ENCODE results near the gene GSX1.
"Not testable (repeated sequence)": the region's sequence is repeated elsewhere in the genome, so short reads cannot be mapped to it uniquely, and the experiment has no call there.

Gene GSX1

DNA sequence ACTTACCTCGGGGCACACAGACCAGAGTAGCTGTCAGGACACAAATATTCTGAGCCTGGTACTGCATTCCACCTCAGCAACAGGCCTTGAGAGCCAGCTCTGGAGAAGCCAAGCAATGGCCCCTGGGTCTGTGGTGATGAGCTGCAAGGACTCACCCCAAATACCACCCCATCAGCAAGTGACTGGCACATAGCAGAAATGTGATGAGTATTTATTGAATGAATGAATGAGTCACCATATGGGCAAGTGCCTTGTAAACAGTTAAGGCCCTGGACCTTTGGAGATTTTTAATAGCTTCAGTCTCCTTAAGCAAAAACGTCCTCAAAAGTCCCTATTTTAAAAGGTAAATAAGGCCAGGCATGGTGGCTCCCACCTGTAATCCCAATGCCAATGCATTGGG, 18.2 kb downstream of the GSX1 start:
- WGBS: 37% methylated on average over 2 of the region's 2 CpGs
- H3K4me1 ChIP-seq (ENCODE audit: control insufficient read depth, insufficient read depth, low read depth, low read length): no peaks in the 10 kb centered on the region

GRCh38 chr13:27813826-27814225, 21.5 kb downstream of the GSX1 start:
- H3K9ac ChIP-seq (ENCODE audit: low read length): no peak overlapping the region
- WGBS: 82% methylated on average over 7 of the region's 9 CpGs

More for the DNA sequence above, 18.2 kb downstream of the GSX1 start:
- no peak overlapping the region for H3K27ac ChIP-seq (ENCODE audit: low read length, poor library complexity, severe bottlenecking)
- H3K4ac ChIP-seq (ENCODE audit: low read depth in 1 of 2, low read length in 2 of 2): no peak overlapping the region
- no peak overlapping the region for H3K4me3 ChIP-seq (ENCODE audit: insufficient read depth in 1 of 2, low read depth in 1 of 2, low read length in 2 of 2)
- DNase-seq: no peak
- no peak overlapping the region for H4K91ac ChIP-seq (ENCODE audit: low read length)
- no peak overlapping the region for H2AK5ac ChIP-seq (ENCODE audit: low read length, severe bottlenecking)
- no peaks in the 10 kb centered on the region for H3K9me3 ChIP-seq (ENCODE audit: control insufficient read depth, low read length)
- no peak overlapping the region for H2BK120ac ChIP-seq (ENCODE audit: low read depth, low read length)
- no peak overlapping the region for H2AFZ ChIP-seq (ENCODE audit: low read depth, low read length)
- no peak overlapping the region for H2BK12ac ChIP-seq (ENCODE audit: low read length in 2 of 2)
- H3K14ac ChIP-seq (ENCODE audit: low read length in 2 of 2): no peak overlapping the region
- H2BK5ac ChIP-seq (ENCODE audit: low read depth, low read length, poor library complexity, severe bottlenecking): no peak overlapping the region
- H3K4me2 ChIP-seq (ENCODE audit: low read length, poor library complexity, severe bottlenecking): no peak overlapping the region
- no peak overlapping the region for H4K8ac ChIP-seq (ENCODE audit: low read length)
- H3K18ac ChIP-seq (ENCODE audit: low read depth in 1 of 2, low read length in 2 of 2): no peak overlapping the region
- H3K9ac ChIP-seq (ENCODE audit: low read length): no peak overlapping the region
- H2BK15ac ChIP-seq (ENCODE audit: low read depth, poor library complexity, severe bottlenecking): no peak overlapping the region
- peaks cover 32 to 68% of the 10 kb centered on the region in 2 experiments for H3K27me3 ChIP-seq (ENCODE audit: control insufficient read depth in 1 of 2, insufficient read depth in 1 of 2, low read length in 2 of 2)
- H3K79me1 ChIP-seq (replicated peaks; ENCODE audit: low read length, poor library complexity, severe bottlenecking): no peaks in the 10 kb centered on the region
- H3K36me3 ChIP-seq (ENCODE audit: control insufficient read depth in 1 of 2, insufficient read depth in 2 of 2, low read depth in 1 of 2, low read length in 2 of 2): no peaks in the 10 kb centered on the region
- H3K23ac ChIP-seq (ENCODE audit: low read length in 2 of 2): no peak overlapping the region

DNA sequence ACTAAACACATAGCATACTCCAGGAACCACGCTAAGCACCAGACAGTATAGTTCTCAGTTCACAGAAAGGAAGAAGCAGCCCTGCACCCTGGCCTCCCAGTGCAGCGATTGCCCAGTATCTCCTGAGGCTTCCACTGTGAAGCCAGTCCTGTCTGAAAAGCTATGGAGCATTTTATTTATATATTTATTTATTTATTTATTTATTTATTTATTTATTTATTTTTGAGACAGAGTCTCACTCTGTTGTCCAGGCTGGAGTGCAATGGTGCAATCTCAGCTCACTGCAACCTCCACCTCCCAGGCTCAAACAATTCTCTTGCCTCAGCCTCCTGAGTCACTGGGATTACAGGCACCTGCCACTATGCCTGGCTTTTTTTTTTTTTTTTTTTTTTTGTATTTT, 25.5 kb downstream of the GSX1 start:
- DNase-seq; H3K36me3 ChIP-seq (ENCODE audit: control insufficient read depth in 1 of 2, insufficient read depth in 2 of 2, low read depth in 1 of 2, low read length in 2 of 2); H3K4ac ChIP-seq (ENCODE audit: low read depth in 1 of 2, low read length in 2 of 2); H3K79me1 ChIP-seq (replicated peaks; ENCODE audit: low read length, poor library complexity, severe bottlenecking); H3K4me2 ChIP-seq (ENCODE audit: low read length, poor library complexity, severe bottlenecking); H3K9ac ChIP-seq (ENCODE audit: low read length); H3K4me3 ChIP-seq (ENCODE audit: insufficient read depth in 1 of 2, low read depth in 1 of 2, low read length in 2 of 2); H2BK15ac ChIP-seq (ENCODE audit: low read depth, poor library complexity, severe bottlenecking); H2BK5ac ChIP-seq (ENCODE audit: low read depth, low read length, poor library complexity, severe bottlenecking); H4K91ac ChIP-seq (ENCODE audit: low read length); H3K18ac ChIP-seq (ENCODE audit: low read depth in 1 of 2, low read length in 2 of 2); H3K23ac ChIP-seq (ENCODE audit: low read length in 2 of 2); H3K4me1 ChIP-seq (ENCODE audit: control insufficient read depth, insufficient read depth, low read depth, low read length); H2BK120ac ChIP-seq (ENCODE audit: low read depth, low read length); H4K8ac ChIP-seq (ENCODE audit: low read length); H3K27ac ChIP-seq (ENCODE audit: low read length, poor library complexity, severe bottlenecking); H2AFZ ChIP-seq (ENCODE audit: low read depth, low read length); H2AK5ac ChIP-seq (ENCODE audit: low read length, severe bottlenecking); H2BK12ac ChIP-seq (ENCODE audit: low read length in 2 of 2); H3K9me3 ChIP-seq (ENCODE audit: control insufficient read depth, low read length); H3K14ac ChIP-seq (ENCODE audit: low read length in 2 of 2): not testable (repeated sequence)
- 57% methylated on average over 1 of the region's 2 CpGs for WGBS
- H3K27me3 ChIP-seq (ENCODE audit: control insufficient read depth in 1 of 2, insufficient read depth in 1 of 2, low read length in 2 of 2): peaks cover 63 to 82% of the 10 kb centered on the region in 2 experiments

More at GRCh38 chr13:27813826-27814225, 21.5 kb downstream of the GSX1 start:
- peaks cover 3% of the 10 kb centered on the region for H3K9me3 ChIP-seq (ENCODE audit: control insufficient read depth, low read length)
- H3K79me1 ChIP-seq (replicated peaks; ENCODE audit: low read length, poor library complexity, severe bottlenecking): no peaks in the 10 kb centered on the region
- no peak overlapping the region for H2BK12ac ChIP-seq (ENCODE audit: low read length in 2 of 2)
- no peak overlapping the region for H3K18ac ChIP-seq (ENCODE audit: low read depth in 1 of 2, low read length in 2 of 2)
- H3K36me3 ChIP-seq (ENCODE audit: control insufficient read depth in 1 of 2, insufficient read depth in 2 of 2, low read depth in 1 of 2, low read length in 2 of 2): no peaks in the 10 kb centered on the region
- H4K8ac ChIP-seq (ENCODE audit: low read length): no peak overlapping the region
- no peaks in the 10 kb centered on the region for H3K4me1 ChIP-seq (ENCODE audit: control insufficient read depth, insufficient read depth, low read depth, low read length)
- peaks cover 32 to 70% of the 10 kb centered on the region in 2 experiments for H3K27me3 ChIP-seq (ENCODE audit: control insufficient read depth in 1 of 2, insufficient read depth in 1 of 2, low read length in 2 of 2)
- H3K23ac ChIP-seq (ENCODE audit: low read length in 2 of 2): no peak overlapping the region
- H3K14ac ChIP-seq (ENCODE audit: low read length in 2 of 2): no peak overlapping the region
- no peak overlapping the region for H2AFZ ChIP-seq (ENCODE audit: low read depth, low read length)
- no peak overlapping the region for H3K4me2 ChIP-seq (ENCODE audit: low read length, poor library complexity, severe bottlenecking)
- H3K4ac ChIP-seq (ENCODE audit: low read depth in 1 of 2, low read length in 2 of 2): no peak overlapping the region
- no peak overlapping the region for H3K27ac ChIP-seq (ENCODE audit: low read length, poor library complexity, severe bottlenecking)
- no peak overlapping the region for H4K91ac ChIP-seq (ENCODE audit: low read length)
- H2AK5ac ChIP-seq (ENCODE audit: low read length, severe bottlenecking): no peak overlapping the region
- H2BK5ac ChIP-seq (ENCODE audit: low read depth, low read length, poor library complexity, severe bottlenecking): no peak overlapping the region
- no peak overlapping the region for H3K4me3 ChIP-seq (ENCODE audit: insufficient read depth in 1 of 2, low read depth in 1 of 2, low read length in 2 of 2)
- no peak overlapping the region for H2BK120ac ChIP-seq (ENCODE audit: low read depth, low read length)
- DNase-seq: no peak
- H2BK15ac ChIP-seq (ENCODE audit: low read depth, poor library complexity, severe bottlenecking): no peak overlapping the region

DNA sequence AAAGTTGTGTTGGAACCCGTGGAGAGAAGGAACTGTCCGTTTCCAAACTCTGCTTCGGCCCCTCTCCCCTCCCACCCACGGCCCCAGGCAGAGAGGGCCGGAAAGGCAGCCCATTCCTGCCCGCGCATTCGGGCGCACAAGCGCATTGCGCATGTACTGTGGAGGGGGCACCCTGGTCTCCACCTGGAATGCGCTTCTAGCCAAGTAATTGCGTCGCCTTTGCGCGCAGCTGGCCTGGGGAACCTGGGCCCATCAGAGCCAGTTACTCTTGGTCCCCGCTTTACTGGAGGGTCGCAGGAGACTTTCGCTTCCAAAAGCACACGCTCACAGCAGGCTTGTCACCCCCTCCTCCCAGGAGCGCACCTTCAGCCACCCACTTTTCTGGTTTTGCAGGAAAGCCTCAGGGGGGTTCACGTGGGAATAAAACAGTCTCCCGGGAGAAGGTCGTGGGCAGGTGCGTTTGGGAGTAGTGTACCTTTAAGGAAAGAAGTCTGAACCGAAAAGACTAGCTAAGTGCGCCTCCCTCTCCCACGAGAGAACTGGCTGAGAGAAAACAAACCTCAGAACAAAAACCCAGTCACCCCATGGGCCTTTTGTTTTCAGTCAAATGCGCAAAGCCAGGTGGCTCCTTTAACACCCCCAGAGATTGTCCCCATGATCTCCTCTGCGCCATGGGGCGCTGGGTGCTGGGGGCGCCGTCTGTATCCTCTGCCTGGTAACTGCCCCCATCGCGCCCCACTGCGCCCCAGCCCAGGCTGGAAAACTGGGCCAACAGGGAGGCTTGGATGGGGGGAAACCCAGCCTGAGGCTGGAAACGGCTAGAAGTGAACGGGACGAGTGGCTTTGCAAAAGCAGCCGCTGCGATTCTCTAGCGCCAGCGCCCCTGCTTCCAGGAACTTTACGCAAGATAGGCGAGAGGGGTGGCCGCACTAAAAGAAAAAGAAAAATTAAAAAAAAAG, 28.5 kb downstream of the GSX1 start:
- no peak overlapping the region for H2BK12ac ChIP-seq (ENCODE audit: low read length in 2 of 2)
- no peaks in the 10 kb centered on the region for H3K36me3 ChIP-seq (ENCODE audit: control insufficient read depth in 1 of 2, insufficient read depth in 2 of 2, low read depth in 1 of 2, low read length in 2 of 2)
- no peak overlapping the region for H3K14ac ChIP-seq (ENCODE audit: low read length in 2 of 2)
- H4K8ac ChIP-seq (ENCODE audit: low read length): no peak overlapping the region
- H4K91ac ChIP-seq (ENCODE audit: low read length): no peak overlapping the region
- H3K79me1 ChIP-seq (replicated peaks; ENCODE audit: low read length, poor library complexity, severe bottlenecking): no peaks in the 10 kb centered on the region
- H2BK15ac ChIP-seq (ENCODE audit: low read depth, poor library complexity, severe bottlenecking): no peak overlapping the region
- no peaks in the 10 kb centered on the region for H3K4me1 ChIP-seq (ENCODE audit: control insufficient read depth, insufficient read depth, low read depth, low read length)
- peaks cover 3% of the 10 kb centered on the region for H3K9me3 ChIP-seq (ENCODE audit: control insufficient read depth, low read length)
- H3K4me3 ChIP-seq (ENCODE audit: insufficient read depth in 1 of 2, low read depth in 1 of 2, low read length in 2 of 2): no peak overlapping the region
- 1% methylated on average over 44 of the region's 46 CpGs for WGBS
- DNase-seq: peak; percentile 11
- H3K4ac ChIP-seq (ENCODE audit: low read depth in 1 of 2, low read length in 2 of 2): no peak overlapping the region
- H3K27me3 ChIP-seq (ENCODE audit: control insufficient read depth in 1 of 2, insufficient read depth in 1 of 2, low read length in 2 of 2): peaks cover 83 to 93% of the 10 kb centered on the region in 2 experiments
- H2BK5ac ChIP-seq (ENCODE audit: low read depth, low read length, poor library complexity, severe bottlenecking): no peak overlapping the region
- no peak overlapping the region for H3K23ac ChIP-seq (ENCODE audit: low read length in 2 of 2)
- no peak overlapping the region for H3K18ac ChIP-seq (ENCODE audit: low read depth in 1 of 2, low read length in 2 of 2)
- no peak overlapping the region for H2AFZ ChIP-seq (ENCODE audit: low read depth, low read length)
- H3K9ac ChIP-seq (ENCODE audit: low read length): no peak overlapping the region
- H3K27ac ChIP-seq (ENCODE audit: low read length, poor library complexity, severe bottlenecking): no peak overlapping the region
- no peak overlapping the region for H2BK120ac ChIP-seq (ENCODE audit: low read depth, low read length)
- no peak overlapping the region for H2AK5ac ChIP-seq (ENCODE audit: low read length, severe bottlenecking)
- no peak overlapping the region for H3K4me2 ChIP-seq (ENCODE audit: low read length, poor library complexity, severe bottlenecking)

All from mesenchymal stem cell (in vitro differentiated cells and primary cell).